ENCODE data around the gene FHOD3.

The FHOD3 gene

DNA sequence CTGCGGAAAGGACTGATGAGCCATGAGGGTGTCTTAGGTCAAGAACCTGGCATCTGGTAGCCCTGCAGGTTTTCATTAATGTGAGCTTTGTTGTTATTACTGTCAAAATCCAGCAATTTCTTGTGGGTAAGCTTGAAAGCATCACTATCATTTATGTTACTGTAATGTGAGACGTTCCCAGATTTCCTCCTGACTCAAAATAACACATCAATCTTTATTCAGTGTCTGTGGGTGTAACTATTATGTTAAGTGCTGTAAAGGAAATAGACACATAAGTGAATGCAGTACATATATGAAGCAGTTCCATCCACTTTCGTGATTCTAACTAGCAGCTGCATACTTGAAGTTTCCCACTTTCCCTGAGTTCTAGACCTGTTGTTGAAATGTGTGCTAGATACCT is 89.8 kb downstream of the FHOD3 start:
- TF ChIP-seq POLR2AphosphoS5 (IDR thresholded peaks at IDR 0.05; ENCODE audit: low read depth, low read length), result no peak
- TF ChIP-seq SIN3A (IDR thresholded peaks at IDR 0.05; ENCODE audit: borderline replicate concordance, insufficient read depth, low read length), result no peak
- TF ChIP-seq FOXP2 (optimal IDR thresholded peaks at IDR 0.05; ENCODE audit: borderline replicate concordance, extremely low read depth, extremely low read length, insufficient read depth), result no peak
- no peak for TF ChIP-seq TAF1 (IDR thresholded peaks at IDR 0.05; ENCODE audit: borderline replicate concordance, insufficient read depth, low read length)
- TF ChIP-seq, protein P1, sequence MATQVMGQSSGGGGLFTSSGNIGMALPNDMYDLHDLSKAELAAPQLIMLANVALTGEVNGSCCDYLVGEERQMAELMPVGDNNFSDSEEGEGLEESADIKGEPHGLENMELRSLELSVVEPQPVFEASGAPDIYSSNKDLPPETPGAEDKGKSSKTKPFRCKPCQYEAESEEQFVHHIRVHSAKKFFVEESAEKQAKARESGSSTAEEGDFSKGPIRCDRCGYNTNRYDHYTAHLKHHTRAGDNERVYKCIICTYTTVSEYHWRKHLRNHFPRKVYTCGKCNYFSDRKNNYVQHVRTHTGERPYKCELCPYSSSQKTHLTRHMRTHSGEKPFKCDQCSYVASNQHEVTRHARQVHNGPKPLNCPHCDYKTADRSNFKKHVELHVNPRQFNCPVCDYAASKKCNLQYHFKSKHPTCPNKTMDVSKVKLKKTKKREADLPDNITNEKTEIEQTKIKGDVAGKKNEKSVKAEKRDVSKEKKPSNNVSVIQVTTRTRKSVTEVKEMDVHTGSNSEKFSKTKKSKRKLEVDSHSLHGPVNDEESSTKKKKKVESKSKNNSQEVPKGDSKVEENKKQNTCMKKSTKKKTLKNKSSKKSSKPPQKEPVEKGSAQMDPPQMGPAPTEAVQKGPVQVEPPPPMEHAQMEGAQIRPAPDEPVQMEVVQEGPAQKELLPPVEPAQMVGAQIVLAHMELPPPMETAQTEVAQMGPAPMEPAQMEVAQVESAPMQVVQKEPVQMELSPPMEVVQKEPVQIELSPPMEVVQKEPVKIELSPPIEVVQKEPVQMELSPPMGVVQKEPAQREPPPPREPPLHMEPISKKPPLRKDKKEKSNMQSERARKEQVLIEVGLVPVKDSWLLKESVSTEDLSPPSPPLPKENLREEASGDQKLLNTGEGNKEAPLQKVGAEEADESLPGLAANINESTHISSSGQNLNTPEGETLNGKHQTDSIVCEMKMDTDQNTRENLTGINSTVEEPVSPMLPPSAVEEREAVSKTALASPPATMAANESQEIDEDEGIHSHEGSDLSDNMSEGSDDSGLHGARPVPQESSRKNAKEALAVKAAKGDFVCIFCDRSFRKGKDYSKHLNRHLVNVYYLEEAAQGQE (IDR thresholded peaks at IDR 0.05; ENCODE audit: insufficient read depth in 1 of 2, low read depth in 2 of 2, low read length in 2 of 2), result no peak

DNA sequence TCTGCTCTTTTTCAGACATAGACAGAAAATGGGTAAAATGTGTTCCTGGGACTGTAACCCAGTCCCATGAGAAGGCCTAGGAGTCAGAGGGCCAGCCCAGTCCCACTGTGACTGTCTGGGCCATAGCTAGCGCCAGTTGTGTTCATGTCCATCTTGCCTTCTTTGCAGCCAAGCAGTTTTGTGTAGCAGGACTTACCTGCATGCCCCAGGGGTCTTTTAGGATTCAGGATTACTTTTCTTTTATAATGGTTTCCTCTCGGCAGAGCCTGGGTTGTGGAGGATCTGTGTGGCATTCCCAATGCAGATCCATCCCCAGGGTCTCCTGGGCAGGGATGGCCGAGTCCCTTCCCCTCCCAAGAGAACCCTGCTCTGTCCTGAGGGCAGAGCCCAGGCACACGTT is 90.8 kb downstream of the FHOD3 start:
- TF ChIP-seq FOXP2 (optimal IDR thresholded peaks at IDR 0.05; ENCODE audit: borderline replicate concordance, extremely low read depth, extremely low read length, insufficient read depth) (no peak), TAF1 (IDR thresholded peaks at IDR 0.05; ENCODE audit: borderline replicate concordance, insufficient read depth, low read length) (no peak), POLR2AphosphoS5 (IDR thresholded peaks at IDR 0.05; ENCODE audit: low read depth, low read length) (no peak), SIN3A (IDR thresholded peaks at IDR 0.05; ENCODE audit: borderline replicate concordance, insufficient read depth, low read length) (no peak)
- TF ChIP-seq, protein P1 (IDR thresholded peaks at IDR 0.05; ENCODE audit: insufficient read depth in 1 of 2, low read depth in 2 of 2, low read length in 2 of 2), result no peak

DNA sequence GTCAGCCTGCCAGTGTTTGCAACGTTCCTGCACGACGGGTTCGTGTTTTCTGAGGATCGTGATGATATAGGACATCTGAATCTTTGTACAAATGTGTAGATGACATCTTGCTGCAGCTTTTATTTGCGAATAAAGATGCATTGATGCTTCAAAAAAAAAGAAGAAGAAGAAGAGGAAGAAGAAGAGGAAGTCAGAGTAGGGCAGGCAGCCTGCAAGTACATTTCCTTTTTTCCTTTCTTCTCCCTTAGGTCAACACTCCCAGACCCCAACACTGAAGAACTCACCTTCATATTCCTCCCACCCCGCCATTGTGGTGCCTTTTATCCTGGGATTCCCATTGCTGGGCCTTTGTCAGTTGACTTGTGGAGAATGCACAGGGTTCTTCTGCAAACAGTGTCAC is 91.5 kb downstream of the FHOD3 start:
- TF ChIP-seq POLR2AphosphoS5 (IDR thresholded peaks at IDR 0.05; ENCODE audit: low read depth, low read length) (no peak), TAF1 (IDR thresholded peaks at IDR 0.05; ENCODE audit: borderline replicate concordance, insufficient read depth, low read length) (no peak), SIN3A (IDR thresholded peaks at IDR 0.05; ENCODE audit: borderline replicate concordance, insufficient read depth, low read length) (no peak), FOXP2 (optimal IDR thresholded peaks at IDR 0.05; ENCODE audit: borderline replicate concordance, extremely low read depth, extremely low read length, insufficient read depth) (no peak)
- TF ChIP-seq, protein P1 (IDR thresholded peaks at IDR 0.05; ENCODE audit: insufficient read depth in 1 of 2, low read depth in 2 of 2, low read length in 2 of 2), result no peak

DNA sequence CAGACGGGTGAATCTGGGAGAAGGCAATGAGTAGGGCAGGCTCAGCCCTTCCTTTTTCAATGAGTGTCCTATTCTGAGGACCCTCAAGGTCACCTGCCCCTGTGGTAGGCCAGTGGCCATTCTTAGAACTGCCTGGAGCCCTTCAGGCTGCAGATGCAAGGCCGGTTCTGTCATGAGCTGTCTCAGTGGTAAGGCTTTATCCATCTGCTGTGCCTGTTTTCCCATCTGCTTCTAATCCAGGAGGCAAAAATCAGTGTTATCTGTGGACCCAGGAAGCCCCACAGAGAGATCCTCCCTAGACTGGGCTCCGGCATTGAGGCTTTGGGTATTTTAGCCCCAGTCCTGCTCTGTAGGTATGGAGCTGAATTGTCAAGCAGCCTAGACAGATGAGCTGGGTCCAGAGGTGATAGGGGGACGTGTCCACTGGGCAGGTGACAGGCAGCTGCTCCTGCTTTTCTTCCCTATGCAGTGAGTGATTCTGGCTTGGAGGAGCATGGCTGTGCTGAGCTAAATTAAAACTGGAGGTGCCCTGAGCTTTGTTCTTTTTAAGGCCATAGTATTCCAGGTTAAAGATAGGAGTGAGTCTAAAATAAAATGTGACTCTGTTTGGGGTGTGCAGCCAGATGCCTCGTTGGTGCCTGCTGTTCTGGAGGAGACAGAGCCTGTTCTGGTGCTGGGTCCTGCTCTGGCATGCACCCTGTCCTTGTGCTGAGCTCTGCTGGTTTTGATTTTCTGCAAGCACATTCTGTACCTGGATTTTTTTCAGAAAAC is 92.5 kb downstream of the FHOD3 start:
- TF ChIP-seq FOXP2 (optimal IDR thresholded peaks at IDR 0.05; ENCODE audit: borderline replicate concordance, extremely low read depth, extremely low read length, insufficient read depth), result no peak
- no peak for TF ChIP-seq POLR2AphosphoS5 (IDR thresholded peaks at IDR 0.05; ENCODE audit: low read depth, low read length)
- no peak for TF ChIP-seq TAF1 (IDR thresholded peaks at IDR 0.05; ENCODE audit: borderline replicate concordance, insufficient read depth, low read length)
- TF ChIP-seq SIN3A (IDR thresholded peaks at IDR 0.05; ENCODE audit: borderline replicate concordance, insufficient read depth, low read length), result no peak
- TF ChIP-seq, protein P1 (IDR thresholded peaks at IDR 0.05; ENCODE audit: insufficient read depth in 1 of 2, low read depth in 2 of 2, low read length in 2 of 2), result no peak

Data from PFSK-1 (cell line).